GM10266 (cell line): Measurements from ENCODE around the gene LRRFIP2.

Experiments
- DNase-seq: peaks from one replicate; pipeline ENCODE4 v3.0.0; 2012; ENCODE audit errors: extremely low spot score
- CTCF ChIP-seq: IDR thresholded peaks from 2 replicates; pipeline ENCODE4 v1.5.1; 2012; ENCODE audit warnings: mild to moderate bottlenecking, low read depth; ENCODE audit not compliant: control insufficient read depth, insufficient read depth; ENCODE audit errors: missing control alignments

LRRFIP2 gene

GRCh38 chr3:37092484-37092883, 81.9 kb downstream of the LRRFIP2 start:
- no peak for DNase-seq

GRCh38 chr3:37087870-37088269, 86.5 kb downstream of the LRRFIP2 start:
- TF ChIP-seq CTCF: no peak
- no peak for DNase-seq

More at GRCh38 chr3:37092484-37092883, 81.9 kb downstream of the LRRFIP2 start:
- no peak for TF ChIP-seq CTCF

GRCh38 chr3:37086918-37087317, 87.5 kb downstream of the LRRFIP2 start:
- TF ChIP-seq CTCF: no peak
- DNase-seq: no peak

DNA sequence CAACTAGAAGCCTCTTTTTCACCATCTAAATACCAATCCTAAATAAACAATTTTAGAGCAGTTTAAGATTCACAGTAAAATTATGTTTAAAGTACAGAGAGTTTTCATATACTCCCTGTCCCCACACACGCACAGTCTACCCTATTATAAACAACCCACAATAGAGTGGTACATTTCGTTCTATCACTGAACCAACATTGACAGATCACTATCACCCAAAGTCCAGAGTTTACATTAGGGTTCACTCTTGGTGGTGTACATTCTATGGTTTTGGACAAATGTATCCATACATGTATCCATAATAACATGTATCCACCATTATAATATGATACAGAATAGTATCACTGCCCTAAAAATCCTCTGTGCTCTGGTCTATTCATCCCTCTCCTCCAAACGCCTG, 92.1 kb downstream of the LRRFIP2 start:
- TF ChIP-seq CTCF: no peak
- no peak for DNase-seq

- no peak for DNase-seq
These were observed 98.4 kb downstream of the LRRFIP2 start for GRCh38 chr3:37075955-37076354.

GRCh38 chr3:37074178-37074577, 100.2 kb downstream of the LRRFIP2 start:
- DNase-seq: no peak
- no peak for TF ChIP-seq CTCF

More at GRCh38 chr3:37075955-37076354, 98.4 kb downstream of the LRRFIP2 start:
- TF ChIP-seq CTCF: no peak

DNA sequence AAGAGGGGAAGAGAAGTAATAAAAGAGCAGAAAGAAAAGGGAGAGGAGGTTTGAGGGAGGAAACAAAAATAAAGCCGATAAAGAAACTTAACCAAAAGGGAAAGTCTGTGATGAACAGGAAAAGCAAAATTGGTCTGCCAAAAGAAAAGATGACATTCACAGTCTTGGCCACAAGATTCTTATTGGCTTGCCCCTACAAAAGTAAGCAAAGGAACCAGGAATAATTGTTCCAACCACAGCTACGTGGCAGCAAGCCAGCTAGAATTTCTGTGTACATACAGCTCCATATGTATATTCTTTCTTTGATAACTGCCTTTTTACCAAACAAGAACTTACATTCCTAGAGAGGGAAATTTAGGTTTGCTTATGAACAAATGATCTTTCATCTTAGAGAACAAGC, 101.5 kb downstream of the LRRFIP2 start:
- DNase-seq: no peak

More for the DNA sequence above, 101.5 kb downstream of the LRRFIP2 start:
- no peak for TF ChIP-seq CTCF
